H1 (cell line): ENCODE measurements around the gene NAPA. TPM values are rescaled to one million over a fixed set of nuclear protein-coding genes. Genes with fewer than 3 reads are reported as not detected.

Experiments
- CTCF ChIA-PET: fragments of 300-600 bp; sonication (Branson Sonifier 250); formaldehyde crosslinking; loops from one replicate; lab custom pipeline; 2021; ENCODE audit not compliant: partially characterized antibody; lab: Charles Lee
- POLR2A ChIA-PET: fragments of 300-600 bp; sonication (Branson Sonifier 250); formaldehyde crosslinking; loops from one replicate; lab custom pipeline; 2021; ENCODE audit warnings: inconsistent platforms; ENCODE audit not compliant: partially characterized antibody; lab: Charles Lee
- DNase-seq, 2 experiments: peaks; one replicate each; pipeline versions ENCODE4 v3.0.0 to v3.0.0-alpha.2; 2010 to 2022; ENCODE audit warnings: low spot score in 2 of 2, low read depth in 1 of 2, mixed read lengths in 1 of 2
- FAIRE-seq: peaks from 2 replicates; lab custom pipeline; 2011; peaks lifted over from hg19 to GRCh38; lab: Jason Lieb, UNC
- H2AFZ ChIP-seq: 2 replicates; pipeline ENCODE4 v1.8.1; 2012; ENCODE audit warnings: low read length, inconsistent platforms
- H2AK5ac ChIP-seq: 2 replicates; pipeline ENCODE4 v1.6.1; 2013; ENCODE audit warnings: low read depth, low read length
- H2BK120ac ChIP-seq: replicated peaks from 2 replicates; pipeline ENCODE3; 2013; ENCODE audit warnings: low read depth, low read length, inconsistent platforms
- H2BK12ac ChIP-seq: 2 replicates; pipeline ENCODE4 v1.6.1; 2013; ENCODE audit warnings: low read depth, low read length
- H2BK15ac ChIP-seq: 2 replicates; pipeline ENCODE4 v1.6.1; 2013; ENCODE audit warnings: low read length
- H2BK20ac ChIP-seq: 2 replicates; pipeline ENCODE4 v1.6.1; 2013; ENCODE audit warnings: low read length
- H2BK5ac ChIP-seq: 2 replicates; pipeline ENCODE4 v1.6.1; 2013; ENCODE audit warnings: low read depth, low read length
- H3K14ac ChIP-seq: 2 replicates; pipeline ENCODE4 v1.6.1; 2013; ENCODE audit warnings: inconsistent platforms; ENCODE audit not compliant: insufficient read length
- H3K18ac ChIP-seq: 2 replicates; pipeline ENCODE4 v1.6.1; 2013; ENCODE audit warnings: low read length; ENCODE audit errors: extremely low read depth
- H3K23ac ChIP-seq: 2 replicates; pipeline ENCODE4 v1.6.1; 2013; ENCODE audit warnings: inconsistent platforms; ENCODE audit not compliant: insufficient read length
- H3K23me2 ChIP-seq: 2 replicates; pipeline ENCODE4 v1.6.1; 2013; ENCODE audit warnings: low read depth, low read length
- H3K27ac ChIP-seq: 2 replicates; pipeline ENCODE4 v1.6.1; 2011; ENCODE audit warnings: low read depth, low read length, inconsistent platforms
- H3K27me3 ChIP-seq, 4 experiments: replicated peaks in 1 of 4; 1 replicate in 1 of 4; 2 replicates in 3 of 4; pipeline versions ENCODE4 v1.6.1 to v1.8.1; 2011 to 2013; ENCODE audit warnings: low read length in 3 of 4, mild to moderate bottlenecking in 3 of 4, inconsistent platforms in 2 of 4, mixed read lengths in 2 of 4, moderate library complexity in 1 of 4; ENCODE audit not compliant: control insufficient read depth in 3 of 4, insufficient read depth in 3 of 4; ENCODE audit errors: extremely low read depth in 1 of 4
- H3K36me3 ChIP-seq, 4 experiments: 2 replicates each; pipeline versions ENCODE4 v1.6.1 to v1.8.1; 2011 to 2013; ENCODE audit warnings: mild to moderate bottlenecking in 4 of 4, low read length in 3 of 4, moderate library complexity in 2 of 4, control low read depth in 1 of 4, inconsistent platforms in 1 of 4; ENCODE audit not compliant: insufficient read depth in 4 of 4, control insufficient read depth in 2 of 4
- H3K4ac ChIP-seq: replicated peaks from 2 replicates; pipeline ENCODE3; 2013; ENCODE audit warnings: low read length, low read depth, mixed read lengths, inconsistent platforms; ENCODE audit not compliant: insufficient read length
- H3K4me1 ChIP-seq, 4 experiments: replicated peaks in 1 of 4; 1 replicate in 1 of 4; 2 replicates in 3 of 4; pipeline versions ENCODE4 v1.6.1 to v1.8.1; 2011 to 2013; ENCODE audit warnings: low read length in 3 of 4, inconsistent platforms in 2 of 4, mixed read lengths in 1 of 4; ENCODE audit not compliant: insufficient read depth in 4 of 4, control insufficient read depth in 3 of 4
- H3K4me2 ChIP-seq, 2 experiments: 2 replicates each; pipeline versions ENCODE4 v1.6.1 to v1.8.1; 2011 to 2013; ENCODE audit warnings: low read depth in 2 of 2, low read length in 2 of 2, control low read depth in 1 of 2, inconsistent platforms in 1 of 2, mild to moderate bottlenecking in 1 of 2; ENCODE audit not compliant: insufficient read depth in 1 of 2
- H3K4me3 ChIP-seq, 4 experiments: fragments of 200-600, 300-600 bp in 1 of 4; sonication (generic), shearing (Covaris generic), sonication (Bioruptor Twin) in 1 of 4; 2 replicates each; pipeline versions ENCODE4 v1.5.1 to v1.8.1; 2011 to 2016; ENCODE audit warnings: low read length in 4 of 4, low read depth in 3 of 4, control low read depth in 2 of 4, inconsistent platforms in 2 of 4, mild to moderate bottlenecking in 2 of 4, mixed read lengths in 1 of 4, moderate library complexity in 1 of 4; ENCODE audit not compliant: insufficient read depth in 2 of 4; ENCODE audit errors: extremely low read depth in 1 of 4
- H3K56ac ChIP-seq: replicated peaks from 2 replicates; pipeline ENCODE3; 2013; ENCODE audit warnings: low read depth, mild to moderate bottlenecking, mixed read lengths, low read length, inconsistent platforms; ENCODE audit not compliant: insufficient read length
- H3K79me1 ChIP-seq: 2 replicates; pipeline ENCODE4 v1.6.1; 2013; ENCODE audit warnings: low read depth, low read length, control low read depth
- H3K79me2 ChIP-seq, 2 experiments: 2 replicates each; pipeline versions ENCODE4 v1.6.1 to v1.8.1; 2012 to 2013; ENCODE audit warnings: low read length in 2 of 2, mild to moderate bottlenecking in 2 of 2, inconsistent platforms in 1 of 2; ENCODE audit not compliant: insufficient read depth in 2 of 2, control insufficient read depth in 1 of 2
- H3K9ac ChIP-seq, 4 experiments: replicated peaks in 1 of 4; 1 replicate in 1 of 4; 2 replicates in 3 of 4; pipeline versions ENCODE4 v1.6.1 to v1.8.1; 2011 to 2013; ENCODE audit warnings: low read depth in 3 of 4, low read length in 3 of 4, control low read depth in 2 of 4, mild to moderate bottlenecking in 2 of 4, moderate library complexity in 2 of 4, inconsistent platforms in 1 of 4; ENCODE audit errors: extremely low read depth in 1 of 4
- H3K9me3 ChIP-seq, 2 experiments: 2 replicates each; pipeline versions ENCODE4 v1.6.1 to v1.8.1; 2012 to 2013; ENCODE audit warnings: mild to moderate bottlenecking in 2 of 2, moderate library complexity in 2 of 2, control low read depth in 1 of 2, inconsistent platforms in 1 of 2, low read depth in 1 of 2, low read length in 1 of 2, mixed read lengths in 1 of 2; ENCODE audit not compliant: insufficient read depth in 2 of 2
- H4K20me1 ChIP-seq, 2 experiments: replicated peaks in 1 of 2; 2 replicates each; pipeline versions ENCODE3 to v1.8.1; 2011 to 2013; ENCODE audit warnings: inconsistent platforms in 2 of 2, low read length in 2 of 2, mild to moderate bottlenecking in 1 of 2; ENCODE audit not compliant: insufficient read depth in 2 of 2, control insufficient read depth in 1 of 2
- H4K5ac ChIP-seq: 2 replicates; pipeline ENCODE4 v1.6.1; 2013; ENCODE audit warnings: low read length, low read depth, mixed read lengths, inconsistent platforms; ENCODE audit not compliant: insufficient read length
- H4K8ac ChIP-seq: 2 replicates; pipeline ENCODE4 v1.8.0; 2013; ENCODE audit warnings: mild to moderate bottlenecking, moderate library complexity, low read length, inconsistent platforms; ENCODE audit not compliant: insufficient read depth; ENCODE audit errors: extremely low read depth
- H4K91ac ChIP-seq: replicated peaks from 2 replicates; pipeline ENCODE3; 2013; ENCODE audit warnings: low read length, mixed read lengths, inconsistent platforms; ENCODE audit not compliant: insufficient read length
- CREB1 ChIP-seq: IDR thresholded peaks from 2 replicates; pipeline ENCODE4 v1.6.1; 2012; ENCODE audit warnings: inconsistent platforms
- EZH2 ChIP-seq: fragments of 200-600 bp; sonication (generic); IDR thresholded peaks from 2 replicates; pipeline ENCODE4 v1.7.1; 2012; ENCODE audit warnings: low read depth, mild to moderate bottlenecking, moderate library complexity, low read length, inconsistent platforms; ENCODE audit not compliant: severe bottlenecking
- GABPA ChIP-seq: IDR thresholded peaks from 2 replicates; pipeline ENCODE4 v1.6.1; 2011; ENCODE audit warnings: mild to moderate bottlenecking, low read length, moderate library complexity, borderline replicate concordance; ENCODE audit not compliant: insufficient read depth
- TEAD4 ChIP-seq: IDR thresholded peaks from 2 replicates; pipeline ENCODE4 v1.6.1; 2012; ENCODE audit warnings: low read depth, low read length, inconsistent platforms, mixed read lengths
- WGBS, 2 experiments: shearing (Covaris generic) in 1 of 2; methylation state at CpG; one replicate each; pipeline versions ENCODE4 v1.1.6 to v1.1.7; 2013 to 2015; ENCODE audit warnings: low lambda C conversion rate in 2 of 2, mixed read lengths in 2 of 2, inconsistent platforms in 1 of 2, low coverage in 1 of 2, missing lambda C conversion rate in 1 of 2; ENCODE audit not compliant: insufficient replicate concordance in 2 of 2, insufficient coverage in 1 of 2, insufficient read length in 1 of 2; ENCODE audit errors: extremely low coverage in 1 of 2, missing lambda C conversion rate in 1 of 2; 5-methylcytosine and 5-hydroxymethylcytosine counted together
- polyA plus RNA-seq, 7 experiments: library from polyadenylated mRNA; depleted of rRNA in 3 of 7; stranded (reverse) in 5 of 7; unstranded in 2 of 7; fragments of >200 nt in 5 of 7; fragments of 200-250 nt in 2 of 7; gene quantifications; 1 replicate in 5 of 7; 2 replicates in 1 of 7; 4 replicates in 1 of 7; pipeline versions ENCODE4 v1.2.1 to v1.2.3, GENCODE V29; 2011 to 2013; ENCODE audit warnings: missing spikeins in 2 of 7, mixed read lengths in 2 of 7
- total RNA-seq: library from RNA; stranded (reverse); fragmentation: NEBNext Ultra II Directional; extraction: Animal tissue kit (Norgen Biotek cat#: 25700); gene quantifications from 2 replicates; pipeline ENCODE4 v1.2.1, GENCODE V29; 2021

The NAPA gene
- total and polyA plus RNA-seq, 2 of the 8 experiments (the other 6 are each of a cell fraction or from before 2014, with no cell fraction given) = 58.5 to 78.2 TPM

DNA sequence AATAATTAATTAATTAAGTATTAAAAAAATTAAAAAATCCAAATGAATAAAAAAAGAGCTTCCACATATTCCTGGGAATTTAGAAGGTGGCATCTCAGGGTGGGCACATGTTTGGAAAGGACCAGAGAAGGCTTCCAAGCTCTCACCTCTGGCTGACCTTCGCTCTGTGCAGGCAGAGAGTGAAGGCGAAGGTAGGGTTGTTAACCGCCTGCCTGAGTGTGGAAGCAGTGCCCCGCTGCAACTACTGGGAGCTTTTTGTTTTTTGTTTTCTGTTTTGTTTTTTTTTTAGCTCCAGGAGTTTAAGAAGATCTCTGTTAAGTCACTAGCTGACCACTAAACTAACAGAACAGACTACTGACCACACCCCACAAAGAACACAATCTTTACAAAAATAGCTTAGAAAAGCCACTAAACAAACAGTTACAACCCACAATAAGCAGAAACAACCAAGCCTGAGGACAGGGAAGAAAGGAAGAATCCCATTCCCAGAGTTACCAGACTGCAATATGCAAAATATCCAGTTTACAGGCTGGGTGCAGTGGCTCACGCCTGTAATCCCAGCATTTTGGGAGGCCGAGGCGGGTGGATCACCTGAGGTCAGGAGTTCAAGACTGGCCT, 46.7 kb upstream of the NAPA start:
- H2BK120ac ChIP-seq = no peak overlapping the region
- no peak overlapping the region for H2AK5ac ChIP-seq
- no peak overlapping the region for H4K5ac ChIP-seq
- ChIA-PET CTCF (interaction anchor here (0.7 to 1.5 kb wide), 9 partner anchors 10 to 146 kb away, joined by 3 to 6 read pairs (median 3); no protein-coding TSS in a partner anchor), POLR2A (interaction anchor here (0.6 to 1.6 kb wide), 4 partner anchors 11 to 78 kb away, joined by 3 to 4 read pairs (median 3); no protein-coding TSS in a partner anchor)
- H3K18ac ChIP-seq = no peak overlapping the region
- no peak for FAIRE-seq
- H2AFZ ChIP-seq = no peak overlapping the region
- no peaks in the 10 kb centered on the region; the same call in 1 of the 2 replicates for H3K23me2 ChIP-seq
- H3K79me2 ChIP-seq = no peaks in the 10 kb centered on the region
- peaks cover 0 to 5% (median 0%) of the 10 kb centered on the region in 4 experiments; a peak in 2 of 7 replicates for H3K4me1 ChIP-seq
- H2BK5ac ChIP-seq = no peak overlapping the region
- no peak for DNase-seq
- 85% methylated on average over 7 of the region's 7 CpGs; no CpG with 5 or more reads in 1 of the 2 experiments for WGBS, 2 experiments
- H3K9me3 ChIP-seq = no peaks in the 10 kb centered on the region
- no peak overlapping the region for H3K9ac ChIP-seq
- no peaks in the 10 kb centered on the region for H3K79me1 ChIP-seq
- H4K20me1 ChIP-seq = no peaks in the 10 kb centered on the region
- no peak overlapping the region for H3K14ac ChIP-seq
- H3K27ac ChIP-seq = no peak overlapping the region
- H3K4me3 ChIP-seq = no peak overlapping the region
- no peak overlapping the region for H3K56ac ChIP-seq
- H3K4me2 ChIP-seq = no peak overlapping the region
- H4K91ac ChIP-seq = no peak overlapping the region
- H4K8ac ChIP-seq = no peak overlapping the region
- H3K27me3 ChIP-seq = no peaks in the 10 kb centered on the region
- no peak overlapping the region for H3K23ac ChIP-seq
- no peak overlapping the region for H3K4ac ChIP-seq
- H3K36me3 ChIP-seq = no peaks in the 10 kb centered on the region
- no peak overlapping the region for H2BK20ac ChIP-seq
- no peak overlapping the region for H2BK15ac ChIP-seq
- H2BK12ac ChIP-seq = no peak overlapping the region
- TF ChIP-seq TEAD4 (no peak), EZH2 (no peak), GABPA (no peak), CREB1 (no peak)
